HEK293 (cell line): ENCODE measurements around the gene PTER.

Source experiments
- CTCF ChIA-PET: fragments of 350-600 bp; formaldehyde crosslinking; extraction: SDS; loops from one replicate; lab custom pipeline; 2021; ENCODE audit warnings: antibody characterized with exemption; lab: Yijun Ruan, JAX
- POLR2A ChIA-PET: fragments of 300-600 bp; formaldehyde crosslinking; extraction: SDS; loops from one replicate; lab custom pipeline; 2020; ENCODE audit warnings: antibody characterized with exemption, inconsistent platforms; lab: Yijun Ruan, JAX
- H3K27ac ChIP-seq: fragments of 200-500 bp; sonication (Bioruptor generic); 2 replicates; pipeline ENCODE4 v1.5.1; 2014; ENCODE audit warnings: low read depth, low read length, control low read depth, inconsistent platforms; ENCODE audit errors: extremely low read depth
- H3K36me3 ChIP-seq, 2 experiments: fragments of 200-500 bp in 1 of 2; sonication (Bioruptor generic) in 1 of 2; 1 replicate in 1 of 2; 2 replicates in 1 of 2; pipeline ENCODE4 v1.5.1; 2014 to 2017; ENCODE audit warnings: inconsistent platforms in 2 of 2, low read length in 2 of 2; ENCODE audit not compliant: control insufficient read depth in 2 of 2, insufficient read depth in 1 of 2
- H3K4me1 ChIP-seq: fragments of 200-500 bp; sonication (Bioruptor generic); 2 replicates; pipeline ENCODE4 v1.5.1; 2014; ENCODE audit warnings: mild to moderate bottlenecking, low read length, inconsistent platforms; ENCODE audit not compliant: control insufficient read depth, insufficient read depth
- H3K4me3 ChIP-seq: 2 replicates; pipeline ENCODE4 v1.5.1; 2011; ENCODE audit warnings: low read depth, mild to moderate bottlenecking, control low read depth, low read length, moderate library complexity
- H3K9me3 ChIP-seq: fragments of 200-500 bp; sonication (Bioruptor generic); 2 replicates; pipeline ENCODE4 v1.5.1; 2014; ENCODE audit warnings: low read depth, low read length, inconsistent platforms; ENCODE audit not compliant: control insufficient read depth, insufficient read depth
- OSR2 ChIP-seq: fragments of 450-650 bp; formaldehyde crosslinking; IDR thresholded peaks from 2 replicates; pipeline ENCODE4 v1.5.1; 2016; ENCODE audit warnings: missing biosample characterization, missing genetic modification characterization
- PRDM2 ChIP-seq: fragments of 450-650 bp; formaldehyde crosslinking; IDR thresholded peaks from 2 replicates; pipeline ENCODE4 v1.5.1; 2016; ENCODE audit warnings: missing biosample characterization, missing genetic modification characterization, borderline replicate concordance
- SALL2 ChIP-seq: fragments of 450-650 bp; formaldehyde crosslinking; IDR thresholded peaks from 2 replicates; pipeline ENCODE4 v1.5.0; 2017; ENCODE audit warnings: missing biosample characterization, mild to moderate bottlenecking, missing genetic modification characterization, borderline replicate concordance
- ZBTB1 ChIP-seq: fragments of 450-650 bp; formaldehyde crosslinking; IDR thresholded peaks from 2 replicates; pipeline ENCODE4 v1.5.1; 2016; ENCODE audit warnings: missing biosample characterization, missing genetic modification characterization
- ZBTB17 ChIP-seq: fragments of 450-650 bp; formaldehyde crosslinking; IDR thresholded peaks from 2 replicates; pipeline ENCODE4 v1.5.1; 2016; ENCODE audit warnings: missing biosample characterization, missing genetic modification characterization
- ZBTB6 ChIP-seq: fragments of 450-650 bp; formaldehyde crosslinking; IDR thresholded peaks from 2 replicates; pipeline ENCODE4 v1.5.1; 2017; ENCODE audit warnings: missing biosample characterization, missing genetic modification characterization
- ZBTB8A ChIP-seq: fragments of 450-650 bp; formaldehyde crosslinking; IDR thresholded peaks from 2 replicates; pipeline ENCODE4 v1.5.1; 2016; ENCODE audit warnings: missing biosample characterization, missing genetic modification characterization
- ZNF16 ChIP-seq: fragments of 450-650 bp; formaldehyde crosslinking; IDR thresholded peaks from 2 replicates; pipeline ENCODE4 v1.5.1; 2016; ENCODE audit warnings: low read depth, missing biosample characterization, missing genetic modification characterization
- ZNF223 ChIP-seq: fragments of 450-650 bp; formaldehyde crosslinking; IDR thresholded peaks from 2 replicates; pipeline ENCODE4 v1.5.1; 2016; ENCODE audit warnings: missing biosample characterization, missing genetic modification characterization
- ZNF335 ChIP-seq: fragments of 450-650 bp; formaldehyde crosslinking; conservative IDR thresholded peaks from 2 replicates; pipeline ENCODE4 v1.5.1; 2016; ENCODE audit warnings: missing biosample characterization, missing genetic modification characterization
- ZNF513 ChIP-seq: fragments of 450-650 bp; IDR thresholded peaks from 2 replicates; pipeline ENCODE4 v1.5.1; 2018; ENCODE audit warnings: missing biosample characterization, missing genetic modification characterization
- ZNF555 ChIP-seq: fragments of 450-650 bp; formaldehyde crosslinking; conservative IDR thresholded peaks from 2 replicates; pipeline ENCODE4 v1.5.1; 2017; ENCODE audit warnings: missing biosample characterization, mild to moderate bottlenecking, missing genetic modification characterization, inconsistent platforms
- ZNF585B ChIP-seq: fragments of 450-650 bp; formaldehyde crosslinking; IDR thresholded peaks from 2 replicates; pipeline ENCODE4 v1.5.1; 2016; ENCODE audit warnings: missing biosample characterization, missing genetic modification characterization
- ZNF596 ChIP-seq: fragments of 450-650 bp; IDR thresholded peaks from 2 replicates; pipeline ENCODE4 v1.5.0; 2018; ENCODE audit warnings: missing biosample characterization, mild to moderate bottlenecking, missing genetic modification characterization, moderate library complexity
- ZNF629 ChIP-seq: fragments of 450-650 bp; formaldehyde crosslinking; IDR thresholded peaks from 2 replicates; pipeline ENCODE4 v1.5.1; 2017; ENCODE audit warnings: missing biosample characterization, missing genetic modification characterization
- ZNF639 ChIP-seq: fragments of 450-650 bp; formaldehyde crosslinking; IDR thresholded peaks from 2 replicates; pipeline ENCODE4 v1.5.1; 2016; ENCODE audit warnings: missing biosample characterization, missing genetic modification characterization
- ZNF76 ChIP-seq: fragments of 450-650 bp; formaldehyde crosslinking; IDR thresholded peaks from 2 replicates; pipeline ENCODE4; 2016; ENCODE audit warnings: low read depth, missing biosample characterization, missing genetic modification characterization, borderline replicate concordance
- TF ChIP-seq, protein P1 (sequence below): fragments of 450-650 bp; formaldehyde crosslinking; IDR thresholded peaks from 2 replicates; pipeline ENCODE4 v1.5.1; 2016; ENCODE audit warnings: missing biosample characterization, missing genetic modification characterization
- TF ChIP-seq, protein P2 (sequence below): fragments of 450-650 bp; formaldehyde crosslinking; IDR thresholded peaks from 2 replicates; pipeline ENCODE4 v1.5.1; 2016; ENCODE audit warnings: missing biosample characterization, missing genetic modification characterization

PTER gene

GRCh38 chr10:16493884-16494536 is 57.2 kb downstream of the PTER start:
- no peaks in the 10 kb centered on the region for H3K4me1 ChIP-seq
- no peaks in the 10 kb centered on the region for H3K9me3 ChIP-seq
- no peak overlapping the region for H3K4me3 ChIP-seq
- CTCF ChIA-PET = no interaction called here
- POLR2A ChIA-PET = no interaction called here
- H3K36me3 ChIP-seq = peaks cover 0 to 14% of the 10 kb centered on the region in 2 experiments; a peak in 1 of 3 replicates
- H3K27ac ChIP-seq = no peak overlapping the region
- TF ChIP-seq ZNF513 (tag by site-specific recombination) = no peak
- TF ChIP-seq OSR2 = no peak
- TF ChIP-seq ZNF16 (tag by site-specific recombination) = no peak
- peak; percentile 50; the same call in 1 of the 2 replicates for TF ChIP-seq ZNF629

DNA sequence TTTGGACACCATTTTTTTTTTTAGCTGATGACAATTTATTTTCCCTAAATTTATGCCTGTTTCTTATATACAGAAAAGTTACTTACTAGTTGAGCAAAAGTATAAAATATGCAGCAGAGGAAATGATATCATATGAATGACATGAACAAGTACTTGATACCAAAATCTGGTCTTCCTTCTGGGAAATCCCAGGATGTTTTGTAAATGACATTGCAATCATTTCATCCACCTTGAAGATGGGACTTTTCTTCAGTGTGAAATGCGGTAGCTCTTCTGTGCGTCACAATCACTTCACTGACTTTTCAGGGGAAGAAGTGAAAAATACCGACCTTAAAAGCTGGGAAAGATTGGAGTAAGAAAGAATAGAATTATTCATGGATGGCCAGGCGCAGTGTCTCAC is 61.1 kb downstream of the PTER start:
- H3K36me3 ChIP-seq = no peaks in the 10 kb centered on the region
- H3K4me3 ChIP-seq = no peak overlapping the region
- no peak overlapping the region for H3K27ac ChIP-seq
- H3K9me3 ChIP-seq = no peaks in the 10 kb centered on the region
- ChIA-PET CTCF (interaction anchor here (0.6 kb wide), 1 partner anchor 661 kb away, joined by 4 read pairs; no protein-coding TSS in a partner anchor), POLR2A (no interaction called here)
- no peaks in the 10 kb centered on the region for H3K4me1 ChIP-seq
- TF ChIP-seq ZBTB17 (tag by site-specific recombination) (no peak), ZBTB6 (tag by site-specific recombination) (no peak), ZNF555 (no peak), ZNF76 (no peak), ZBTB1 (tag by site-specific recombination) (no peak), ZNF223 (tag by site-specific recombination) (no peak), PRDM2 (tag by site-specific recombination) (no peak), ZBTB8A (tag by site-specific recombination) (no peak), ZNF639 (tag by site-specific recombination) (no peak), ZNF596 (no peak), SALL2 (tag by site-specific recombination) (no peak), ZNF585B (tag by site-specific recombination) (no peak), ZNF335 (no peak)
- TF ChIP-seq, protein P1, sequence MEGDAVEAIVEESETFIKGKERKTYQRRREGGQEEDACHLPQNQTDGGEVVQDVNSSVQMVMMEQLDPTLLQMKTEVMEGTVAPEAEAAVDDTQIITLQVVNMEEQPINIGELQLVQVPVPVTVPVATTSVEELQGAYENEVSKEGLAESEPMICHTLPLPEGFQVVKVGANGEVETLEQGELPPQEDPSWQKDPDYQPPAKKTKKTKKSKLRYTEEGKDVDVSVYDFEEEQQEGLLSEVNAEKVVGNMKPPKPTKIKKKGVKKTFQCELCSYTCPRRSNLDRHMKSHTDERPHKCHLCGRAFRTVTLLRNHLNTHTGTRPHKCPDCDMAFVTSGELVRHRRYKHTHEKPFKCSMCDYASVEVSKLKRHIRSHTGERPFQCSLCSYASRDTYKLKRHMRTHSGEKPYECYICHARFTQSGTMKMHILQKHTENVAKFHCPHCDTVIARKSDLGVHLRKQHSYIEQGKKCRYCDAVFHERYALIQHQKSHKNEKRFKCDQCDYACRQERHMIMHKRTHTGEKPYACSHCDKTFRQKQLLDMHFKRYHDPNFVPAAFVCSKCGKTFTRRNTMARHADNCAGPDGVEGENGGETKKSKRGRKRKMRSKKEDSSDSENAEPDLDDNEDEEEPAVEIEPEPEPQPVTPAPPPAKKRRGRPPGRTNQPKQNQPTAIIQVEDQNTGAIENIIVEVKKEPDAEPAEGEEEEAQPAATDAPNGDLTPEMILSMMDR (tag by site-specific recombination) = no peak
- TF ChIP-seq, protein P2, sequence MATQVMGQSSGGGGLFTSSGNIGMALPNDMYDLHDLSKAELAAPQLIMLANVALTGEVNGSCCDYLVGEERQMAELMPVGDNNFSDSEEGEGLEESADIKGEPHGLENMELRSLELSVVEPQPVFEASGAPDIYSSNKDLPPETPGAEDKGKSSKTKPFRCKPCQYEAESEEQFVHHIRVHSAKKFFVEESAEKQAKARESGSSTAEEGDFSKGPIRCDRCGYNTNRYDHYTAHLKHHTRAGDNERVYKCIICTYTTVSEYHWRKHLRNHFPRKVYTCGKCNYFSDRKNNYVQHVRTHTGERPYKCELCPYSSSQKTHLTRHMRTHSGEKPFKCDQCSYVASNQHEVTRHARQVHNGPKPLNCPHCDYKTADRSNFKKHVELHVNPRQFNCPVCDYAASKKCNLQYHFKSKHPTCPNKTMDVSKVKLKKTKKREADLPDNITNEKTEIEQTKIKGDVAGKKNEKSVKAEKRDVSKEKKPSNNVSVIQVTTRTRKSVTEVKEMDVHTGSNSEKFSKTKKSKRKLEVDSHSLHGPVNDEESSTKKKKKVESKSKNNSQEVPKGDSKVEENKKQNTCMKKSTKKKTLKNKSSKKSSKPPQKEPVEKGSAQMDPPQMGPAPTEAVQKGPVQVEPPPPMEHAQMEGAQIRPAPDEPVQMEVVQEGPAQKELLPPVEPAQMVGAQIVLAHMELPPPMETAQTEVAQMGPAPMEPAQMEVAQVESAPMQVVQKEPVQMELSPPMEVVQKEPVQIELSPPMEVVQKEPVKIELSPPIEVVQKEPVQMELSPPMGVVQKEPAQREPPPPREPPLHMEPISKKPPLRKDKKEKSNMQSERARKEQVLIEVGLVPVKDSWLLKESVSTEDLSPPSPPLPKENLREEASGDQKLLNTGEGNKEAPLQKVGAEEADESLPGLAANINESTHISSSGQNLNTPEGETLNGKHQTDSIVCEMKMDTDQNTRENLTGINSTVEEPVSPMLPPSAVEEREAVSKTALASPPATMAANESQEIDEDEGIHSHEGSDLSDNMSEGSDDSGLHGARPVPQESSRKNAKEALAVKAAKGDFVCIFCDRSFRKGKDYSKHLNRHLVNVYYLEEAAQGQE (tag by site-specific recombination) = no peak
